SK-N-SH treated with all-trans-retinoic acid at 6 μM for 48 hours (cell line): ENCODE results near the gene KRTDAP.

ENCODE experiments used
- ARNTL ChIP-seq: fragments of 450-650 bp; formaldehyde crosslinking; IDR thresholded peaks from 2 replicates; pipeline ENCODE4 v1.5.0; 2020; ENCODE audit warnings: low read depth, mild to moderate bottlenecking, moderate library complexity, borderline replicate concordance
- CSDC2 ChIP-seq: fragments of 250-450 bp; sonication (Bioruptor Pico); IDR thresholded peaks from 2 replicates; pipeline ENCODE4 v1.5.0; 2020; ENCODE audit warnings: mild to moderate bottlenecking, moderate library complexity
- PATZ1 ChIP-seq: fragments of 250-450 bp; sonication (Bioruptor Pico); IDR thresholded peaks from 2 replicates; pipeline ENCODE4 v1.8.0; 2020; ENCODE audit warnings: mild to moderate bottlenecking, moderate library complexity, borderline replicate concordance
- RARB ChIP-seq: fragments of 250-450 bp; sonication (Bioruptor Pico); IDR thresholded peaks from 2 replicates; pipeline ENCODE4 v1.8.0; 2021; ENCODE audit warnings: mild to moderate bottlenecking, moderate library complexity

DNA sequence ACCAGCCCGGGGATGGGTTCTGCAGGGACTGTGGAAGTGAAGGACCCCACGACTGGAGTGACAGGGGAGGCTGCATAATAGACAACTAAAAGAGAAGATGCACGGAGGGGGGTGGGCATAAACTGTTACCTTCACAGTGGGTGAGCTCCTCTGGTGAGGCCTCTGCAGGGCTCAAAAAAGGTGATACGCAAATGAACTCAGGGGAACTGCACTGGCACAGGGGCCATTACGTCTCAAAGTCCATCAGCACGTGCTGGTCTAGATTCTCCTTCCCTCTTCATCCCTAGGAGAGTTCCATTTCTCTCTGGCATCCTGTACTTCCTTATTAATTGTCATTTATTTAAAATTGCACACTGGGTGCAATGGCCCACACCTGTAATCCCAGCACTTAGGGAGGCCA lies 50.3 kb downstream of the KRTDAP start:
- TF ChIP-seq RARB (CRISPR knock-in tag) (no peak), CSDC2 (CRISPR knock-in tag) (no peak), ARNTL (CRISPR knock-in tag) (no peak), PATZ1 (CRISPR knock-in tag) (no peak)
